HT-29 (cell line): ENCODE data around the gene LARP4. TPM values are rescaled to one million over a fixed set of nuclear protein-coding genes. Genes with fewer than 3 reads are reported as not detected.
"Not testable (repeated sequence)": the region's sequence is repeated elsewhere in the genome, so short reads cannot be mapped to it uniquely, and the experiment has no call there.

Experiments used
- DNase-seq: peaks from one replicate; pipeline ENCODE4 v3.0.0-alpha.2; 2015; ENCODE audit warnings: low spot score
- total RNA-seq: library from RNA; depleted of rRNA; stranded (reverse); fragments of >200 nt; shearing (Covaris generic); gene quantifications from 2 replicates; pipeline ENCODE4 v1.2.3, GENCODE V29; 2014; rRNA removed

LARP4 gene
- total RNA-seq = 15.7 and 18.9 TPM in 2 replicates

GRCh38 chr12:50400638-50401499 lies at the start of gene LARP4:
LARP4 (plus strand) TSS chr12:50400885; CDS start chr12:50401011, 126 bp downstream.
- DNase-seq = peak; percentile 96

- DNase-seq = peak; percentile 21
Observed at GRCh38 chr12:50351120-50352043, 49.3 kb upstream of the LARP4 start.

- no peak for DNase-seq
Observed at GRCh38 chr12:50353404-50353803, 47.3 kb upstream of the LARP4 start.

- no peak for DNase-seq
Observed at GRCh38 chr12:50353869-50354593, 46.7 kb upstream of the LARP4 start.

- DNase-seq = no peak
Observed at GRCh38 chr12:50354908-50355307, 45.8 kb upstream of the LARP4 start.

GRCh38 chr12:50355365-50355764 lies 45.3 kb upstream of the LARP4 start:
- no peak for DNase-seq

GRCh38 chr12:50362671-50363070 lies 38.0 kb upstream of the LARP4 start:
- DNase-seq = no peak

GRCh38 chr12:50363141-50363540 lies 37.5 kb upstream of the LARP4 start:
- no peak for DNase-seq

- no peak for DNase-seq
Observed at GRCh38 chr12:50365709-50366406, 34.8 kb upstream of the LARP4 start.

- DNase-seq = not testable (repeated sequence)
Observed at GRCh38 chr12:50370672-50371071, 30.0 kb upstream of the LARP4 start.

GRCh38 chr12:50375802-50376201 lies 24.9 kb upstream of the LARP4 start:
- DNase-seq = no peak

- no peak for DNase-seq
Observed at GRCh38 chr12:50380761-50381325, 19.8 kb upstream of the LARP4 start.

GRCh38 chr12:50387487-50387886 lies 13.2 kb upstream of the LARP4 start:
- DNase-seq = peak; percentile 34

GRCh38 chr12:50387972-50388478 lies 12.7 kb upstream of the LARP4 start:
- no peak for DNase-seq

- not testable (repeated sequence) for DNase-seq
Observed at GRCh38 chr12:50388793-50389192, 11.9 kb upstream of the LARP4 start.

GRCh38 chr12:50390316-50390741 lies 10.4 kb upstream of the LARP4 start:
- peak; percentile 22 for DNase-seq

GRCh38 chr12:50394469-50395029 lies 6.1 kb upstream of the LARP4 start:
- DNase-seq = no peak

GRCh38 chr12:50397117-50397650 lies 3.5 kb upstream of the LARP4 start:
- DNase-seq = no peak

- DNase-seq = no peak
Observed at GRCh38 chr12:50398931-50399330, 1.8 kb upstream of the LARP4 start.
